GM12878 (cell line): ENCODE measurements around the gene STARD3. TPM values are rescaled to one million over a fixed set of nuclear protein-coding genes. Genes with fewer than 3 reads are reported as not detected.

Experiments
- ATAC-seq: fragments of 200-7000 bp; cut with Tn5 transposase; 3 replicates; pipeline ENCODE4 v1.9.1; 2020; ENCODE audit warnings: mild to moderate bottlenecking, moderate library complexity
- BruUV-seq: library from RNA; stranded (reverse); fragments of 400-500 nt; replicated peaks from 2 replicates; lab custom pipeline; 2021; lab: Mats Ljungman, UMichigan
- CTCF ChIA-PET: fragments of 300-600 bp; sonication (Branson Sonifier 250); formaldehyde crosslinking; extraction: SDS; loops from one replicate; lab custom pipeline; 2021; ENCODE audit warnings: inconsistent platforms; lab: Yijun Ruan, JAX
- POLR2A ChIA-PET: fragments of 350-600 bp; formaldehyde crosslinking; extraction: SDS; loops from one replicate; lab custom pipeline; 2021; ENCODE audit warnings: inconsistent platforms; lab: Charles Lee
- RAD21 ChIA-PET: fragments of 300-600 bp; sonication (Branson Sonifier 250); formaldehyde crosslinking; loops from one replicate; lab custom pipeline; 2023; ENCODE audit warnings: antibody characterized with exemption; ENCODE audit not compliant: unreplicated experiment; lab: Charles Lee
- SMC1A ChIA-PET: fragments of 300-600 bp; sonication (Branson Sonifier 250); formaldehyde crosslinking; loops from one replicate; lab custom pipeline; 2023; ENCODE audit not compliant: unreplicated experiment, uncharacterized antibody; lab: Charles Lee
- DNase-seq: peaks from one replicate; pipeline ENCODE4 v3.0.0-alpha.2; 2011; ENCODE audit warnings: low read depth, low spot score
- FAIRE-seq: peaks from 3 replicates; lab custom pipeline; 2011; peaks lifted over from hg19 to GRCh38; lab: Jason Lieb, UNC
- H2AFZ ChIP-seq: 2 replicates; pipeline ENCODE4 v1.6.0; 2011; ENCODE audit warnings: low read depth, low read length, control low read depth; ENCODE audit not compliant: control insufficient read depth
- H3K27ac ChIP-seq: 2 replicates; pipeline ENCODE4 v1.5.1; 2011; ENCODE audit warnings: control low read depth; ENCODE audit not compliant: control insufficient read depth, insufficient read depth
- H3K27me3 ChIP-seq, 2 experiments: replicated peaks in 1 of 2; 2 replicates each; pipeline versions ENCODE4 v1.6.0 to v1.6.1; 2011; ENCODE audit warnings: low read length in 1 of 2; ENCODE audit not compliant: control insufficient read depth in 2 of 2, insufficient read depth in 2 of 2
- H3K36me3 ChIP-seq, 2 experiments: 2 replicates each; pipeline ENCODE4 v1.5.1; 2011; ENCODE audit warnings: low read length in 1 of 2; ENCODE audit not compliant: control insufficient read depth in 2 of 2, insufficient read depth in 2 of 2
- H3K4me1 ChIP-seq: 2 replicates; pipeline ENCODE4 v1.6.1; 2011; ENCODE audit warnings: mild to moderate bottlenecking, low read length, moderate library complexity, mixed read lengths; ENCODE audit not compliant: control insufficient read depth, insufficient read depth
- H3K4me2 ChIP-seq: 2 replicates; pipeline ENCODE4 v1.6.0; 2011; ENCODE audit warnings: control low read depth; ENCODE audit not compliant: control insufficient read depth, insufficient read depth
- H3K4me3 ChIP-seq: fragments of 200-600 bp; sonication (generic); 2 replicates; pipeline ENCODE4 v1.5.1; 2016
- H3K79me2 ChIP-seq: 2 replicates; pipeline ENCODE4 v1.6.0; 2011; ENCODE audit warnings: low read length; ENCODE audit not compliant: control insufficient read depth, insufficient read depth
- H3K9ac ChIP-seq: 2 replicates; pipeline ENCODE4 v1.8.0; 2011; ENCODE audit warnings: low read length, control low read depth, mixed read lengths; ENCODE audit not compliant: control insufficient read depth, insufficient read depth
- H3K9me3 ChIP-seq: replicated peaks from 3 replicates; pipeline ENCODE4 v1.5.1; 2011; ENCODE audit warnings: mild to moderate bottlenecking, low read length; ENCODE audit not compliant: control insufficient read depth, insufficient read depth
- H4K20me1 ChIP-seq: 2 replicates; pipeline ENCODE4 v1.6.0; 2011; ENCODE audit not compliant: control insufficient read depth, insufficient read depth
- FOS ChIP-seq: IDR thresholded peaks from 3 replicates; pipeline ENCODE4 v1.6.1; 2011; ENCODE audit warnings: borderline replicate concordance; ENCODE audit not compliant: insufficient read length; ENCODE audit errors: extremely low read depth
- FOXK2 ChIP-seq: fragments of 450-650 bp; IDR thresholded peaks from 2 replicates; pipeline ENCODE4 v1.6.1; 2017; ENCODE audit warnings: mild to moderate bottlenecking, moderate library complexity
- IKZF2 ChIP-seq, 2 experiments: fragments of 450-650 bp; IDR thresholded peaks; 2 replicates each; pipeline ENCODE4 v1.6.1; 2017; ENCODE audit warnings: mild to moderate bottlenecking in 2 of 2, moderate library complexity in 2 of 2
- IRF4 ChIP-seq: IDR thresholded peaks from 2 replicates; pipeline ENCODE4 v1.6.1; 2011; ENCODE audit warnings: low read depth, low read length
- LARP7 ChIP-seq: fragments of 450-650 bp; IDR thresholded peaks from 2 replicates; pipeline ENCODE4 v1.6.1; 2017; ENCODE audit warnings: mild to moderate bottlenecking
- NFIC ChIP-seq: IDR thresholded peaks from 2 replicates; pipeline ENCODE4 v1.6.1; 2012; ENCODE audit warnings: low read depth, mild to moderate bottlenecking, inconsistent platforms, low read length, moderate library complexity
- NRF1 ChIP-seq: conservative IDR thresholded peaks from 2 replicates; pipeline ENCODE4 v1.6.1; 2011; ENCODE audit warnings: mild to moderate bottlenecking, low read depth, low read length, improper control_type of control experiment
- PAX5 ChIP-seq: IDR thresholded peaks from 2 replicates; pipeline ENCODE4 v1.6.1; 2011; ENCODE audit warnings: low read depth, low read length, borderline replicate concordance
- POU2F2 ChIP-seq: IDR thresholded peaks from 3 replicates; pipeline ENCODE4 v1.6.1; 2011; ENCODE audit warnings: low read depth, mild to moderate bottlenecking, low read length, borderline replicate concordance
- RUNX3 ChIP-seq: IDR thresholded peaks from 2 replicates; pipeline ENCODE4 v1.6.1; 2012; ENCODE audit warnings: low read length, inconsistent platforms
- SPI1 ChIP-seq: IDR thresholded peaks from 2 replicates; pipeline ENCODE4 v1.6.1; 2011; ENCODE audit warnings: low read depth, mild to moderate bottlenecking, low read length, moderate library complexity, borderline replicate concordance; ENCODE audit not compliant: insufficient read depth
- SRF ChIP-seq, 2 experiments: IDR thresholded peaks; 2 replicates each; pipeline ENCODE4 v1.6.1; 2011; ENCODE audit warnings: low read depth in 2 of 2, low read length in 2 of 2, mild to moderate bottlenecking in 1 of 2, moderate library complexity in 1 of 2
- TAF1 ChIP-seq: IDR thresholded peaks from 2 replicates; pipeline ENCODE4 v1.6.1; 2011; ENCODE audit warnings: mild to moderate bottlenecking, low read depth, low read length, borderline replicate concordance
- ZNF24 ChIP-seq: fragments of 450-650 bp; IDR thresholded peaks from 2 replicates; pipeline ENCODE4 v1.6.1; 2017; ENCODE audit warnings: antibody characterized with exemption, mild to moderate bottlenecking
- ZNF384 ChIP-seq: IDR thresholded peaks from 2 replicates; pipeline ENCODE4 v1.6.1; 2012; ENCODE audit warnings: low read depth, mild to moderate bottlenecking, low read length, improper control_type of control experiment, borderline replicate concordance
- WGBS: methylation state at CpG from one replicate; pipeline ENCODE4 v1.1.6; 2016; ENCODE audit warnings: low lambda C conversion rate; ENCODE audit not compliant: insufficient replicate concordance, insufficient coverage; ENCODE audit errors: missing lambda C conversion rate; 5-methylcytosine and 5-hydroxymethylcytosine counted together
- in situ Hi-C: fragments of 300-500 bp; cut with MboI; formaldehyde crosslinking; loops from 9 replicates; pipeline ENCODE4 v1.14.3; 2018; ENCODE audit warnings: mixed read lengths
- intact Hi-C: fragments of 100-400 bp; cut with micrococcal nuclease; formaldehyde crosslinking; loops from one replicate; pipeline ENCODE4 v1.14.2; 2022; ENCODE audit not compliant: unreplicated experiment
- polyA plus RNA-seq, 11 experiments: library from polyadenylated mRNA; depleted of rRNA in 4 of 11; unstranded in 6 of 11; stranded (reverse) in 5 of 11; fragments of >200 nt; fragmentation: Nextera tagmentation in 4 of 11; fragmentation: Illumina TruSeq in 1 of 11; extraction: Ambion mirVana in 4 of 11; extraction: Trizol in 1 of 11; gene quantifications; 1 replicate in 1 of 11; 2 replicates in 10 of 11; pipeline versions ENCODE4 v1.2.1 to v1.2.3, GENCODE V29; 2011 to 2016; ENCODE audit warnings: inconsistent platforms in 2 of 11, missing spikeins in 2 of 11, low read depth in 1 of 11
- total RNA-seq, 4 experiments: library from RNA; depleted of rRNA in 3 of 4; stranded (reverse); fragments of >200 nt in 3 of 4; fragmentation: Illumina TruSeq in 1 of 4; extraction: Trizol in 1 of 4; gene quantifications; 2 replicates each; pipeline versions ENCODE4 v1.2.1 to v1.2.3, GENCODE V29; 2013 to 2021
- TF ChIP-seq, protein P1 (sequence below): IDR thresholded peaks from 2 replicates; pipeline ENCODE4 v1.6.1; 2011; ENCODE audit warnings: borderline replicate concordance, low read depth, mild to moderate bottlenecking, moderate library complexity, low read length; ENCODE audit not compliant: insufficient read depth, poor library complexity, severe bottlenecking
- TF ChIP-seq, protein P2 (sequence below): fragments of 450-650 bp; formaldehyde crosslinking; IDR thresholded peaks from 2 replicates; pipeline ENCODE4 v1.4.0; 2022; ENCODE audit warnings: mild to moderate bottlenecking, moderate library complexity
- TF ChIP-seq, protein P3 (sequence below): fragments of 150-350 bp; IDR thresholded peaks from 2 replicates; pipeline ENCODE4 v1.6.1; 2014; ENCODE audit warnings: mild to moderate bottlenecking, low read depth, low read length

The STARD3 gene
- total and polyA plus RNA-seq, 10 of the 15 experiments (the other 5 are each of a cell fraction or from before 2014, with no cell fraction given) = 0.08 to 62.7 (median 27.5) TPM

DNA sequence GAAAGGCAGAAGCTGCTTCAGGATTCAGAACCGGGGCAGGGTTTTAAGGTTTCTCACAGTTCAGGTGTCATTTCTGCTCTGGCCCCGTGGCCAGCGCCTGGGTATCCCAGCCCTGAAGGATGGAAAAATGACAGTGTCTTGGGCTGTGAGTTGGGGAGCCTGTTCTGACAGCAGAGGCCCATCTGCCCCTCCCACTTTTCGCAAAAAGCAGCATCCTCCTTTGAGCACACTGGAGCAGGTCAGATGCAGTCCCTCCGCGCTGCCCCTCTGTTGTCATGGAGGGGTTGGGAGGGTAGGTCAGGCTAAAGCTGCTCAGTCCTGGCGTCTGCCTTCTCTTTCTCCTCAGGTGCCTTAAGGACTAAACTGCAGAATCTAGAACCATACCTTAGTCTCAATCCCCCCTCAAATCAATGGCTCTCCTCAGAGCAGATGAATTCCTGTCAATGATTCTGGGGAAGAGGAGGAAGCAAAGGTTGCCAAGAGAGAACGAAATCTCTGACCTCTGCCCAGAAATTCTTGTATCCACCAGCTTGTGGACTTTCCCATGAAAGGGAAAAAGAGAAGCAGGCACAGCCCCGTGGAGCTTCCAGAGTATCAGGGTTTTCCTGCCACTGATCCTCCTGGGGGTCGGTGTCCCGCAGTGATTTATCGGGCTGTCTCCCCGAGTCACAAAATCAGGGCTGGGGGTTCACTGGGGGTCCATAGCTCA is 36.5 kb upstream of the STARD3 start:
- H3K4me3 ChIP-seq = no peak overlapping the region
- H3K27ac ChIP-seq = no peak overlapping the region
- ATAC-seq (no peak), FAIRE-seq (no peak), DNase-seq (no peak)
- intact Hi-C loops = no loop called here
- POLR2A ChIA-PET = interaction anchor here (0.6 kb wide), 1 partner anchor 115 kb away, joined by 3 read pairs; no protein-coding TSS in a partner anchor
- H3K27me3 ChIP-seq = peaks cover 50% of the 10 kb centered on the region in 2 experiments
- no peak overlapping the region for H2AFZ ChIP-seq
- TF ChIP-seq, protein P1, sequence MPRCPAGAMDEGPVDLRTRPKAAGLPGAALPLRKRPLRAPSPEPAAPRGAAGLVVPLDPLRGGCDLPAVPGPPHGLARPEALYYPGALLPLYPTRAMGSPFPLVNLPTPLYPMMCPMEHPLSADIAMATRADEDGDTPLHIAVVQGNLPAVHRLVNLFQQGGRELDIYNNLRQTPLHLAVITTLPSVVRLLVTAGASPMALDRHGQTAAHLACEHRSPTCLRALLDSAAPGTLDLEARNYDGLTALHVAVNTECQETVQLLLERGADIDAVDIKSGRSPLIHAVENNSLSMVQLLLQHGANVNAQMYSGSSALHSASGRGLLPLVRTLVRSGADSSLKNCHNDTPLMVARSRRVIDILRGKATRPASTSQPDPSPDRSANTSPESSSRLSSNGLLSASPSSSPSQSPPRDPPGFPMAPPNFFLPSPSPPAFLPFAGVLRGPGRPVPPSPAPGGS = no peak
- TF ChIP-seq, protein P2, sequence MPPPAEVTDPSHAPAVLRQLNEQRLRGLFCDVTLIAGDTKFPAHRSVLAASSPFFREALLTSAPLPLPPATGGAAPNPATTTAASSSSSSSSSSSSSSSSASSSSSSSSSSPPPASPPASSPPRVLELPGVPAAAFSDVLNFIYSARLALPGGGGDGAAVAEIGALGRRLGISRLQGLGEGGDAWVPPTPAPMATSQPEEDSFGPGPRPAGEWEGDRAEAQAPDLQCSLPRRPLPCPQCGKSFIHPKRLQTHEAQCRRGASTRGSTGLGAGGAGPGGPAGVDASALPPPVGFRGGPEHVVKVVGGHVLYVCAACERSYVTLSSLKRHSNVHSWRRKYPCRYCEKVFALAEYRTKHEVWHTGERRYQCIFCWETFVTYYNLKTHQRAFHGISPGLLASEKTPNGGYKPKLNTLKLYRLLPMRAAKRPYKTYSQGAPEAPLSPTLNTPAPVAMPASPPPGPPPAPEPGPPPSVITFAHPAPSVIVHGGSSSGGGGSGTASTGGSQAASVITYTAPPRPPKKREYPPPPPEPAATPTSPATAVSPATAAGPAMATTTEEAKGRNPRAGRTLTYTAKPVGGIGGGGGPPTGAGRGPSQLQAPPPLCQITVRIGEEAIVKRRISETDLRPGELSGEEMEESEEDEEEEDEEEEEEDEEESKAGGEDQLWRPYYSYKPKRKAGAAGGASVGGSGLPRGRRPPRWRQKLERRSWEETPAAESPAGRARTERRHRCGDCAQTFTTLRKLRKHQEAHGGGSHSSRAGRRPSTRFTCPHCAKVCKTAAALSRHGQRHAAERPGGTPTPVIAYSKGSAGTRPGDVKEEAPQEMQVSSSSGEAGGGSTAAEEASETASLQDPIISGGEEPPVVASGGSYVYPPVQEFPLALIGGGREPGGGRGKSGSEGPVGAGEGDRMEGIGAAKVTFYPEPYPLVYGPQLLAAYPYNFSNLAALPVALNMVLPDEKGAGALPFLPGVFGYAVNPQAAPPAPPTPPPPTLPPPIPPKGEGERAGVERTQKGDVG (CRISPR knock-in tag) = no peak
- no peak for TF ChIP-seq FOS
- no peak for TF ChIP-seq FOXK2
- TF ChIP-seq LARP7 = no peak
- TF ChIP-seq TAF1 = no peak
- TF ChIP-seq NFIC = no peak
- TF ChIP-seq IKZF2 (IDR thresholded peaks at IDR 0.05) = no peak
- TF ChIP-seq RUNX3 = no peak
- TF ChIP-seq POU2F2 = no peak
- TF ChIP-seq NRF1 = no peak
- TF ChIP-seq ZNF384 = no peak
- no peak for TF ChIP-seq ZNF24
- TF ChIP-seq IRF4 = no peak
- TF ChIP-seq SRF (IDR thresholded peaks at IDR 0.05; ENCODE audit: low read depth in 2 of 2, low read length in 2 of 2) = no peak
- TF ChIP-seq SPI1 = no peak
- no peak for TF ChIP-seq PAX5
- TF ChIP-seq, protein P3, sequence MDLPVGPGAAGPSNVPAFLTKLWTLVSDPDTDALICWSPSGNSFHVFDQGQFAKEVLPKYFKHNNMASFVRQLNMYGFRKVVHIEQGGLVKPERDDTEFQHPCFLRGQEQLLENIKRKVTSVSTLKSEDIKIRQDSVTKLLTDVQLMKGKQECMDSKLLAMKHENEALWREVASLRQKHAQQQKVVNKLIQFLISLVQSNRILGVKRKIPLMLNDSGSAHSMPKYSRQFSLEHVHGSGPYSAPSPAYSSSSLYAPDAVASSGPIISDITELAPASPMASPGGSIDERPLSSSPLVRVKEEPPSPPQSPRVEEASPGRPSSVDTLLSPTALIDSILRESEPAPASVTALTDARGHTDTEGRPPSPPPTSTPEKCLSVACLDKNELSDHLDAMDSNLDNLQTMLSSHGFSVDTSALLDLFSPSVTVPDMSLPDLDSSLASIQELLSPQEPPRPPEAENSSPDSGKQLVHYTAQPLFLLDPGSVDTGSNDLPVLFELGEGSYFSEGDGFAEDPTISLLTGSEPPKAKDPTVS = no peak
- in situ Hi-C loops = no loop called here
- H3K4me2 ChIP-seq = no peak overlapping the region
- no peaks in the 10 kb centered on the region for H3K9me3 ChIP-seq
- no TSS peak for BruUV-seq
- CTCF ChIA-PET = no interaction called here
- peaks cover 6% of the 10 kb centered on the region; the same call in 1 of the 2 replicates for H3K4me1 ChIP-seq
- no peaks in the 10 kb centered on the region for H3K79me2 ChIP-seq
- H3K36me3 ChIP-seq = no peaks in the 10 kb centered on the region
- RAD21 ChIA-PET = no interaction called here
- H3K9ac ChIP-seq = no peak overlapping the region
- no peaks in the 10 kb centered on the region for H4K20me1 ChIP-seq
- SMC1A ChIA-PET = no interaction called here
- under 1% methylated on average over 13 of the region's 13 CpGs for WGBS
